Activated T-cell treated with anti-CD3 and anti-CD28 coated beads, Interleukin-2, amount 50 U/mL, for 72 hours (primary cell): ENCODE measurements around the gene CD79A. TPM values are rescaled to one million over a fixed set of nuclear protein-coding genes. Genes with fewer than 3 reads are reported as not detected.
"Not testable (repeated sequence)": the region's sequence is repeated elsewhere in the genome, so short reads cannot be mapped to it uniquely, and the experiment has no call there.

ENCODE experiments used
- ATAC-seq, 2 donors: fragments of 150-1000 bp; cut with Tn5 transposase; replicated peaks in 1 of 2; 2 replicates each; pipeline ENCODE4 v1.10.0; 2021; ENCODE audit warnings: moderate library complexity in 2 of 2, mild to moderate bottlenecking in 1 of 2
- DNase-seq, 2 donors: peaks; one replicate each; pipeline ENCODE4 v3.0.0; 2021 to 2022; ENCODE audit warnings: mixed read lengths in 1 of 2
- H3K27ac Mint-ChIP-seq: one replicate; pipeline ENCODE4 v1.8.0; 2022; ENCODE audit warnings: mild to moderate bottlenecking, moderate library complexity, mixed read lengths
- H3K27me3 Mint-ChIP-seq: one replicate; pipeline ENCODE4 v1.8.0; 2022; ENCODE audit warnings: low read depth, mixed read lengths
- H3K36me3 Mint-ChIP-seq, 2 donors: one replicate each; pipeline ENCODE4 v1.8.0; 2022; ENCODE audit warnings: mixed read lengths in 2 of 2, mild to moderate bottlenecking in 1 of 2; ENCODE audit not compliant: insufficient read depth in 2 of 2
- H3K4me1 Mint-ChIP-seq: one replicate; pipeline ENCODE4 v1.8.0; 2022; ENCODE audit warnings: low read depth, mixed read lengths
- H3K4me3 Mint-ChIP-seq, 2 donors: one replicate each; pipeline ENCODE4 v1.8.0; 2022; ENCODE audit warnings: mild to moderate bottlenecking in 2 of 2, mixed read lengths in 2 of 2, moderate library complexity in 2 of 2
- H3K9me3 Mint-ChIP-seq, 2 donors: one replicate each; pipeline ENCODE4 v1.8.0; 2022; ENCODE audit warnings: mixed read lengths in 2 of 2
- total RNA-seq, 2 donors: library from RNA; stranded (reverse); gene quantifications; one replicate each; pipeline ENCODE4 v1.2.3, GENCODE V29; 2022

Gene CD79A
- total RNA-seq, 2 donors from 2014 or later, result 12.3 to 27.5 TPM

DNA sequence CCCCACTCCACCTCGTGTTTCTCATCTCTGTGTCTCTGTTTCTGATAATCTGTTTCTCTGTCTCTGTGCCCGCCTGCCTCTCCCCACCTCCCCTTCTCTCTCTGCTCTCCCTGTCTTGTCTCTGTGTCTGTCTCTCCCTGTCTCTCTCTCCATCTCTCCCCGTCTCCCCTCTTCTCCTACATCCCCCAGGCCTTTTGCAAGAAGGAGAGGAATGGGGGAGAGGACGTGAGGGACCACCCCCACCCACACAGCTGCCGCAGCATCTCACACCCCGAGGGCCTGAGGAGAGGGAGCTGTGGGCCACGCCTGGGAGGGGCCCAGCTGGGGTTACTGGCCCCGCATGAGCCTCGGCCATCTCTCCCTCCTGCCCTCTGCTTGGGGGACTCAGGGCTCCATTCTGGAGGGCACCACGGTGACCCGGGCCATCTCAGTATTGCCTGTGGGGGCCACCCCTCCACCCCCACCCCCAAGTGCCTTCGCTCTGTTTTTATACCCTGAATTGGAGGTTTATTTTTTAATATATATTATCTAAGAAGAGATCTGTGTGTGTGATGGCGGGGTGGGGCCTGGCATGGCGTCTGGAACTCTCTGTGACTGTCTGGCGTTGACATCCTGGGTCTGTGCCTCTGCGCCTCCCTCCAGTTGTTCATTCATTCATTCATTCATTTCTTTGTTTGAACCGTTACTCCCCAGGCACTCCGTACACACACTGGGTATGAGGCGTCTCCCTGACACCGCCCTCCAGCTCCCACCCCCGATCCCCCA lies 30.0 kb downstream of the CD79A start:
- no peaks in the 10 kb centered on the region for H3K9me3 Mint-ChIP-seq
- H3K27ac Mint-ChIP-seq, result peak overlapping the region; percentile 17
- H3K27me3 Mint-ChIP-seq, result peaks cover 7% of the 10 kb centered on the region
- peaks cover 39% of the 10 kb centered on the region for H3K4me1 Mint-ChIP-seq
- DNase-seq (no peak), ATAC-seq (no peak)
- H3K4me3 Mint-ChIP-seq, result no peak overlapping the region
- peaks cover 5 to 20% of the 10 kb centered on the region in 2 donors for H3K36me3 Mint-ChIP-seq

DNA sequence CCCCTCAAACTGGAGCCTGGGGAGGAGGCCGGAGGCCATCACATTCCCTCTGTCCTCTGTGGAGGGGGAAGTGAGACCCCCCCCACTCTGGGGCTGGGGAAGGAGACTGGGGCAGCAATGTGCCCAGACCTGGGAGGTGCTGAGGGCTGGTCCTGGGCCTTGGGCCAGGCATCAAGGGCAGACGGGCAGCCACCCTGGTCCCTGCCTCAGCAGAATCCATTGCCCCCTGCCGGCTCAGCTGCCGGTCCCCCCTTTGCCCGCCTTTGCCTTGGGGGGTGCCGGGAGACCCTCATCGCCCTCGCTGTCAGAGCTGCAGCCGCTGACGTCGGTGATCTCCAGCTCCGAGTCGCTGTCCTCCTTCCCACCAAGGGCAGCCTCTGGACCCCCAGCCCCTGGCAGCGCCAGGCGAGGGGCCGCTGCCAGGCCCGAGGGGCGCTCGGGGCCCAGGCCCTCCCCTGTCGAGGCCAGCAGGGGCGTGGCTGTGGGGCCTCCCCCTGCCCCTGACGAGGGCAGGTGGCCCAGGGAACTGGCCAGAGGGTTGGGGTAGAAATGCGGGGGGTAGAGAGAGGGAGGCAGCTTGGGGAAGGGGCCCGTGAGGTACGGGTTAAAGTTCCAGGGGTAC lies 31.0 kb downstream of the CD79A start:
- Mint-ChIP-seq H3K4me1 (peaks cover 39% of the 10 kb centered on the region), H3K27me3 (peaks cover 12% of the 10 kb centered on the region), H3K9me3 (no peaks in the 10 kb centered on the region), H3K27ac (no peak overlapping the region), H3K4me3 (no peak overlapping the region), H3K36me3 (peaks cover 5 to 18% of the 10 kb centered on the region in 2 donors)
- ATAC-seq (no peak), DNase-seq (no peak)

- DNase-seq (no peak), ATAC-seq (no peak)
- Mint-ChIP-seq H3K4me1 (peaks cover 45% of the 10 kb centered on the region), H3K4me3 (no peak overlapping the region), H3K27me3 (peaks cover 12% of the 10 kb centered on the region), H3K27ac (no peak overlapping the region), H3K36me3 (peaks cover 3 to 14% of the 10 kb centered on the region in 2 donors), H3K9me3 (no peaks in the 10 kb centered on the region)
Observed at GRCh38 chr19:41908724-41909464, 31.8 kb downstream of the CD79A start.

- Mint-ChIP-seq H3K4me3 (no peak overlapping the region), H3K4me1 (peaks cover 48% of the 10 kb centered on the region), H3K36me3 (peaks cover 3 to 9% of the 10 kb centered on the region in 2 donors), H3K9me3 (no peaks in the 10 kb centered on the region), H3K27me3 (peaks cover 12% of the 10 kb centered on the region), H3K27ac (no peak overlapping the region)
- DNase-seq (no peak), ATAC-seq (no peak)
Observed at GRCh38 chr19:41909706-41910105, 32.6 kb downstream of the CD79A start.

DNA sequence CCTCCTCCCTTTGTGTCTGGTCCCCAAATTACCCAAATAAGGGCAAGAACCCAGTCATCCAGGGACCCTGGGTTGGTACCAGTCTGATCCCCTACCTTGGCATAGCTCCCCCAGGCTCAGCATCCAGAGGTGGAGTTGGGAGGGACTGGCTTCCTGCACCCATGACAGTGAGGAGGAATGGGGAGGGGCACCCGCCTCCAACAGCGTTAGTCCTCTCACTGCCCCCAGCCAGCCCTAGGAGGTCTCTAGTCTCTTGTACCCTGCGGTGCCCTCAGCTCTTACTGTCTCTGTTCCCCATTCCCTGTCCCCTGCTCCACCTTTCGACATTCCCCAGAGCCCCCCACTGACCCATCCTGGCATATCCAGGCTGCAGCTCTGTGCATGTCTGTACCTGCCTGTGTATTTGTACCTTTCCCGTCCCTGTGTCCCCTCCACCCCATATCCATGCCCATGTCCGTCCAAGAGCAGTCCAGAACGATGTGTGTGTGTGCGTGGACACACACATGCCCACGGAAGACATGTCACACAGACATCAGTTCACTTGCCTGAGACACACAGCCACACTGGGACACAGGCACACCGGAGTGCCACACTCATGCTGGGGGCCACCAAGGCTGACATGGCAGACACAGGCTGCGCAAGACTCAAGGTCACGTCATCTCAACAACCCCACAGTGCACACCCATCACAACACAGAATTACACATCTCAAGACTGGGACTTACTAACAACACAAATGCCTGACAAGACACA lies 33.3 kb downstream of the CD79A start:
- DNase-seq, result no peak
- Mint-ChIP-seq H3K27ac (no peak overlapping the region), H3K36me3 (peaks cover 3 to 8% of the 10 kb centered on the region in 2 donors), H3K4me1 (peaks cover 42% of the 10 kb centered on the region), H3K27me3 (peaks cover 12% of the 10 kb centered on the region), H3K4me3 (no peak overlapping the region), H3K9me3 (no peaks in the 10 kb centered on the region)
- peak in 1 of 2 donors; percentile 1 for ATAC-seq

DNA sequence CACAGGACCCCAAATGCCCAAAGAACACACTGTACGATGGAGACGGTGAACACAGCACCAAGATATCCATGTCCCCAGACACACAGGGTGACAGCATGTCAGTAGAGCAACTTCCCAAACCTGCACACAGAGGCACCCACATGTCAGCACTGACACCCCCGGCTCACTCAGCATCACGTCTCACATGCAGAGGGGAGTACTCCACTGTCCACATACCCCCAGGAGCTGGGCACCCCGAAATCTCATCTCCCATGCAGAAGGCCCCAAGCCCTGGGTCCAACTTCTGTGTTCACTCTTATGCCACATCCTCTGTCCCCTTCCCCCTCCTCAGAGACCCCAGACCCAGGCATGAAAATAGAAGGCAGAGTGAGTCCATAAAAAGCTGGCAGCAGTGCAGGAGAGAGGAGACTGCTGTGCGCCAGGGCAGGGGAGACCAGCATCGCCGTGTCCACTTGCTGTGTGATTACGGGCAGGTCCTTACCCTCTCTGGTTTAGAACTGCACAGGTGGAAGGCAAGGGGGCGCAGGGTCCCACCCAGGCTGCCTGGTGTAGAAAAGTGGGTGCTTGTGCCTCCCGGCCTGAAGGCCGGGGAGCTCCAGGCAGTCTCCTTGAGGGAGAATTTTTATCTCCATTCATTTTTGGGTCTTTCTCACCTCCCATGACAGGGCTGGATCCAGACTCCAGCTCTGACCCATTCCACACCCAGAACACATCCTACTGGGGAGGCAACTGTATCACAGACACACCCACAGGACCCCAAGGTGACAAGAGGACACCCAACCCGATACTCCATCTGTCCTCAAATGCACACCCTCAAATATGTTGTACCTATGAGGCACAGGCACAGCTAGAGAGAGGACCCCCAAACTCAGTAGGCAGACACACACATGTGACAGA lies 34.2 kb downstream of the CD79A start:
- H3K27ac Mint-ChIP-seq, result no peak overlapping the region
- peak in 1 of 2 donors; percentile 8 for ATAC-seq

GRCh38 chr19:41911889-41912731 lies 35.0 kb downstream of the CD79A start:
- Mint-ChIP-seq H3K36me3 (no peaks in the 10 kb centered on the region), H3K4me3 (peak overlapping the region in 1 of 2 donors; percentile 18), H3K27me3 (peaks cover 12% of the 10 kb centered on the region), H3K9me3 (no peaks in the 10 kb centered on the region), H3K27ac (peak overlapping the region; percentile 74), H3K4me1 (peaks cover 37% of the 10 kb centered on the region)
- DNase-seq, result no peak
- peak; percentile 0 to 2 for ATAC-seq

More for the DNA sequence above, 34.2 kb downstream of the CD79A start:
- H3K27me3 Mint-ChIP-seq, result peaks cover 12% of the 10 kb centered on the region
- H3K9me3 Mint-ChIP-seq, result no peaks in the 10 kb centered on the region
- H3K4me3 Mint-ChIP-seq, result no peak overlapping the region
- DNase-seq, result no peak
- peaks cover 42% of the 10 kb centered on the region for H3K4me1 Mint-ChIP-seq
- peaks cover 0 to 4% of the 10 kb centered on the region in 2 donors for H3K36me3 Mint-ChIP-seq

GRCh38 chr19:41912899-41913537 lies 35.9 kb downstream of the CD79A start:
- Mint-ChIP-seq H3K4me1 (peaks cover 37% of the 10 kb centered on the region), H3K27ac (no peak overlapping the region), H3K36me3 (no peaks in the 10 kb centered on the region), H3K9me3 (no peaks in the 10 kb centered on the region), H3K4me3 (peak overlapping the region in 1 of 2 donors; percentile 29), H3K27me3 (peaks cover 12% of the 10 kb centered on the region)
- peak; percentile 26 to 38 for ATAC-seq
- DNase-seq, result peak in 1 of 2 donors; percentile 44

GRCh38 chr19:41913538-41914423 lies 36.7 kb downstream of the CD79A start:
- DNase-seq, result no peak
- Mint-ChIP-seq H3K36me3 (no peaks in the 10 kb centered on the region), H3K27ac (no peak overlapping the region), H3K4me3 (peak overlapping the region; percentile 27 to 48), H3K27me3 (peaks cover 12% of the 10 kb centered on the region), H3K9me3 (no peaks in the 10 kb centered on the region), H3K4me1 (peaks cover 37% of the 10 kb centered on the region)
- ATAC-seq, result peak; percentile 31 to 34

DNA sequence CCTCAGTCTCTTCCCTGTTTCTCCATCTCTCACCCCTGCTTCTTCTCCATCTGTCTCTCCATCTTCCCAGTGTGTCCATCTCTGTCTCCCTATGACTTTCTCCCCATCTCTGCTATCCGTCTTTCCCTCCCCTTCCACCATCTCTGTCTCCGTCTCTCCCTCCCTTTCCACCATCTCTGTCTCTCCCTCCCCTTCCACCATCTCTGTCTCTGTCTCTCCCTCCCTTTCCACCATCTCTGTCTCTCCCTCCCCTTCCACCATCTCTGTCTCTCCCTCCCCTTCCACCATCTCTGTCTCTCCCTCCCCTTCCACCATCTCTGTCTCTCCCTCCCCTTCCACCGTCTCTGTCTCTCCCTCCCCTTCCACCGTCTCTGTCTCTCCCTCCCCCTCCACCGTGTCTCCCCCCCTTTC lies 37.4 kb downstream of the CD79A start:
- H3K4me1 Mint-ChIP-seq, result peaks cover 33% of the 10 kb centered on the region
- not testable (repeated sequence) for H3K36me3 Mint-ChIP-seq, H3K9me3 Mint-ChIP-seq, ATAC-seq, H3K27ac Mint-ChIP-seq, DNase-seq
- H3K27me3 Mint-ChIP-seq, result peaks cover 12% of the 10 kb centered on the region
- peak overlapping the region; percentile 27 to 48 for H3K4me3 Mint-ChIP-seq
